HG03097 (cell line): Measurements from ENCODE around the gene HDAC4.

Experiments used
- ATAC-seq: cut with Tn5 transposase; IDR thresholded peaks from one replicate; pipeline ENCODE4 v1.9.1; 2021; ENCODE audit not compliant: unreplicated experiment, low FRiP score

The HDAC4 gene

DNA sequence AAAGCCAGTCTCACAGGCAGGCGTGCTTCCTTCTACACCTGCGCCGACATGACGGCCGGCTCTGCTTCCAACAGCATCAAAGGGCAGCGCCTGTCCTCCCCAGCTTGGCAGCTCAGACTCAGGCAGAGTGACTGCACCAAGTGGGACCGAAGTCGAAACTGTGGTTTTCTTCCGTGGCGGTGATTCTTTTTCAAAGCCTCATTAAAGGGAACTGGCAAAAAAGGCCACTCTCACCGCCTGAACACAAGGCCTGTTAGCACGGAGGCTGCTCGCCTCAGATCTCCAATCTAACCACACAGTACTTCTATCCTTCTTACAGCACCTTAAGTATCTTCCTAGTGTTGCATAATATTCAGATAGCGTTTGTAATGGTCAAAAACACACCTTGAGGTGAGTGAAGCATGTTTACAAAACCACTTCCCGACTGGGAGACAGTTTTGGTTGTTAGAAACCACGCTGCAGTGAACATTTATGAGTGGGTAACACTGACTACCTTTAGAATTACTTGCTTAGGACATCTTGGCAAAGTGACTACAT is 236.4 kb downstream of the HDAC4 start:
- no peak for ATAC-seq

DNA sequence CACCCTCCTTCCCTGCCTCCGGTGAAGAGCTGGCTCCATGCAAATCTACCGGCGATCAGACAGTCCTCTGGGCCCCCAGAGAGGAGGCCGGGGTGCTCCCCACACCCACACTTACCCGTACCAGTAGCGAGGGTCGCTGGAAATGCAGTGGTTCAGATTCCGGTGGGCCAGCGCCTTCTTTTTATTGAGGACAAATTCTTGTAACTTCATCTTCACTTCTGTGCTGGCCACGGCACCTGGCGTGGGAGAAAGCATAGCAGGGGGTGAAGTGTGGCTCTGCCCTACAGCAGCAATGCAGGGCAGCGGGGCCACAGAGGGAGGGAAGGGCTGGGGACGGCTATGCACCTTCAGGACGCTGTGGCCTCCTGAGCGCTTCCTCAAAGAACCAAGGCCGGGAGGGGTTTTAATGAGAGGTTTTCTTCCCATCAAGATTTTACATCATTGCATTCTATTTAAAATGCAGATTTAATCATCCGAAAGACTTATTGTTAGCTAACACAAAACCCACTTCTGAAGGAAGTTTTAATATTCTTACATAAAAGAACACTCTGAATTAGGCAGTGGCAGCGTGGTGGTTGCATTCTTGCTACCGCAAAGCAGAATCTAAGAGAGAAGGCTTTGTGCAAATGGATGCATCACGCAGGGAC is 237.0 kb downstream of the HDAC4 start:
- no peak for ATAC-seq

DNA sequence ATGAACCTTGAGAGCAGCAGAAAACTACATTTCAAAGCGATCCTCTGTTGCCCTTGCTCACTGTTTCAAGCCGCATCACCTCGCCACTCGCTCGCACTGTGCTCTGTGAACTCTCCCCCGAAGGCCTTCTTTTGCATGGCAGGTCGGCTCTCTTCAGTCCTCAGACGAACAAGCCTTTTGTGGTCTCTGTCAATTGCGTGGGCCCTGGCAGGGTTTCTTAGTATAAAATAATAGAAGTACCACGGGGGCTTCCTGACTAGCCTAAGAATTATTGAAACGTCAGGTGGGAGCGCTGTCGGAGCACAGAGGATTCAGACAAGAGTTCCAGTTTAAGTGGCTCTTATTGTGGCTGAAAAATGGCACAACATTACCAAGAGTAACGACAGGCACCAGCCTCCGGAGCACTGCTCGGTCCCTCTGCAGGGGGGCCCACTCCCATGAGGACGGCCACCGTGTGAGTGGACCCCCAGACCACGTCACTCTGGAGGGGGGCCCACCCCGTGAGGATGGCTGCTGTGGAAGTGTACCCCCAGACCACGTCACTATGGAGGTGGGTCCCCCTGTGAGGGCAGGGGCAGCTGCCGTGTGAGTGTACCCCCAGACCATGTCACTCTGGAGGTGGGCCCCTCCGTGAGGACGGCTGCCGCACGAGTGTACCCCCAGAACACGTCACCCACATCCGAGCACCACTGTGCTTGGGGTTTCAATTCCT is 237.7 kb downstream of the HDAC4 start:
- no peak for ATAC-seq

DNA sequence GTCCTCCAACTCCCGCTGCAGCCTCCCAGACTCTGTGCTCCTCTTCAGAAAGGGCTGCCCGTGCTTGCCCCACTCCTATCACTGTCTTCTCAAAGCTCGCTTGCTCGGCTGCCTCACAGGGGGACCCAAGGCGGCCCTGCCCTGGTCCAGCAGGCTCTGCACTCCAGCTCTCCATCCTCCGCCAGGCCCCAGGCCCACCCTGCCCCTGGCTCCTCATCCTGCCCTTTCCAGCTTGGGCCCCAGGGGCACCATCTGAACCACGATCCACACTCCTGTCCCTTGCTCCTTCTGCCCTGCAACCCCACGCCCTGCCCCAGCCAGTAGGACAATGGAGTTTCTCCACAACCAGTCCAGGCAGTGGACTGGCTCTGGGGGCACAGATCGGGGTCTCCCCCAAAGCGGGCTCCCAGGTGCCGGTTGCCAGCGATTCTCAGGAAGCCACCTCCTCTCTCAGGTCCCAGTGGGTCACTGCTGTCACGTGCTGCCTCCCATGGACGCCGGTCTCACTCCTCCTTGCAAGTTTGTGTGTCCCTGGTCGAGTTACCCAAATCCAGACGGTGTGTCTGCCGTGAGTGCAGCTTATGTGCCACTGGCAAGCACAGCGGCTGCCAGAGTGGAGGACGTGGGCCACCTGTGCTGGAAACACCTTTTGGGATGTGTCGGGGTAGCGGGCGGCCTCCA is 238.5 kb downstream of the HDAC4 start:
- no peak for ATAC-seq

DNA sequence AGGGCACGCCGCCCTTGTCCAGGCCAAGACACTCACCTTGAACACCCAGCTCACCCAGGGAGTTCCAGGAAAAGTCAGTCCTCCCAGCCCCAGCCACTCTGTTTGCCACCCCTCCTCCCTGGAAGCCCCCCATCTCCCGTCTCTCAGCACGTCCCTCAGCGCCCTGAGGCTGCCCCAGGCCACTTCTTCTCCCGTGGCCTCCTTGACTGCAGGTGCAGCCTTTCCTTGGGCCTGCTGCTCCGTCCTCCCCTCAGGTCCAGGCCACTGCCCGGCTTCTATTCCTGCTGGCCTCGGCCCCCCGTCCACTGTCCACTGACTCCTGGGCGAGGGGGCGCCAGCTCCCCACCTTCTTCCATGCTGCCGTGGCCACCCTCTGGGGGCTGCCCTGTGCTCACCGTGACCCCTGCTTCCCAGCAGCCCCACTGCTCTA is 239.1 kb downstream of the HDAC4 start:
- ATAC-seq = no peak

DNA sequence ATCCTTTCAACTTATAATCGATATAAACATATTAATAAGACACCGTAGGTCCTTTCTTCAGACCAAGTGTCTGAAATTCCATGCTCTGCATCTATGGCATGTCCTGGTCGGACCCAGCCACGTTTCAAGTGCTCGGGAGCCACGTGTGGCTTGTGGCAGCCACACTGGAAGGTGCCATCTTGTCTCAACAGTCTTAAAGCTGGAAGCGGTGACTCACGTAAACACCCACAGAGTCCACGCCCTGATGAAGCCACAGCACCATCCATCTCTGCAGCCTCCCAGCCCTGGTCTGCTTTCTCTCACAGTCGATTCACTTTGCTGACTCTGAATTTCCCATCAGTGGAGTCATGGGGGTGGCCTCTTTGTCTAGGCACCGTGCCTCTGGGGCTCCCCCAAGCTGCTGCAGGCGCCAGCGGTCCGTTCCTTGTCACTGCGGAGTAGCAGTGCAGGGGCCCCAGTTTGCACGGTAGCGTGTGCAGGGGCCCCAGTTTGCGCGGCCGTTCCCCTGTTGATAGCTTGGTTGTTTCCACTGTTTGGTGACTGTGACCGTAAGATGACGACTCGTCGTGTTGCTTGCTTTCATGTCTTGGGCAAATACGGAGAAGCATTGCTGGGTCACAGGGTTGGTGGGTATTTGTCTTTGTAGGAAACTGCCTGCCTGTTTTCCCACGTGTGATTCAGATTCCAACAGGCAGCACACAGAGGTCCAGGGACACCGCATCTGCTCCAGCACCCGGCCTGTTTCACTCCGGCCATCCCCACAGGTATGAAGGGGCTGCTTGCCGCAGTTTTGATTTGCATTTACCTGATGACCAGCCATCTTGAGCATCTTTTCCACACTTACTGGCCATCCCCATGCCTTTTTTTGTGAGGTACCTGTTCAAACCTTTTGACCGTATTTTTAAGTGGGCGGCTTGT is 240.3 kb downstream of the HDAC4 start:
- no peak for ATAC-seq

DNA sequence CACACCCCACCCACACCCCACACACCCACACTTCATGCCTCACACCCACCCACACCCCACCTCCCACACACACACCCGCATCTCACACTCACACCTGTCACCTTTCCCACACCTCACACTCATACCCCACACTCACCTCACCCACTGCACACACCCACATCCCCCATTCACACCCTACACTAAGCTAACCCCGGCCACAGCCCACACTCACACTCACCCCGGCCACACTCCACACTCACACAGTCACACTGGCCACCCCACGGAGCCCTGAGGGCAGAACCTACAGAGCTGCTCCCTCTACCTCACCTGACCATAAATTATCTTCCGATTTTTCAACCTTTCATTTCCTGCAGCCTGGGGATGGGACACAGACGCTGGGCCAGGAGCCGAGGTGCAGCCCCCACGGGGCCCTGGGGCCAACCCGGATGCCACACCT is 241.3 kb downstream of the HDAC4 start:
- no peak for ATAC-seq

DNA sequence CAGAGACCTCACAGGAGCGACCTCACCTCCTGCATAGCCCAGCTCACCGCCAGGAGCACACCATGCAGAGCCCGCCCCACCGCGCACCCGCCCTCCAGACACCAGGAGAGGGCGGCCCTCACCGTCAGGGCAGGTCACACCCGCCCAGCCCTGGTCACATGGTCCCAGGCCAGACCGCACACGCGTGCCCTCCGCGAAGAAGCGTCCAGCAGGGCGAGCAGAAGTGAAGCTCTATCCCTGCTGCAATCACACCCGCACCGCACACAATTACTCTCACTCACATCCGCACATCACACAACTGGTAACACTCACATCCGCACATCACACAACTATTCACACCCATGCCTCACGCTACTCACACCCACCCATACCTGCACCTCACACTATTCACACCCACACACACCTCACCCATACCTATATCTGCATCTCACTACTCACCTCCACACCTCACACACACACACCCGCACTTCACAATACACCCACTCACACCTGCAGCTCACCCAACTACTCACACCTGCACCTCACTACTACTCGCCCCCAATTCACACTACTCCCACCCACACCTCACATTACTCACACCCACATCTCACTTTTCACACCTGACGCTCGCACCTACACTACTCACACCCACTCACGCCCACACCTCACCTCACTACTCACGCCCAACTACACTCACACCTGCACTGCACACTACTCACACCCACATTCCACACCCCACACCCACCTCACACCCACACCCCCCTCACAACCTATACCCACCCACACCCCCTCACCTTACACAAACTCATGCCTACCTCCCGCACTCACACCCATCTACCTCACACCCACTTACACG is 242.0 kb downstream of the HDAC4 start:
- no peak for ATAC-seq

DNA sequence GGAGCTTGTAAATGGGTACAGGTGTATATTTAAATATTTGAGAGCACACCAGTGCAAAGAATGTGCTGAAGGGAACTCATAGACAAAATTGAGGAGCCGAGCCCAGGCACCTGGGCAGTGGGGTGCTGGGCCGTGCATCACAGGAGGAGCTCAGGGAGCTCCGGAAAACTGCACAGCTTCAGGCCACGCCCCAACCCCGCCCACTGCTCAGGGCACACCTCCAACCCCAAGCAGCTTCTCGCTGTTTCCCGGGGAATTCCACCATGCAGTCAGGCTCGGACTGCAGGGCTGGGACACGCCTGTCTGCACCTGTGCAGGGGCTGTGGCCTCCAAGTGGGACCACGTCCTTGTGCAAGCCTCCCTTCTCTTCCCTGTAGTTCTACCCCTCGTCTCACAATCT is 243.0 kb downstream of the HDAC4 start:
- ATAC-seq = no peak

DNA sequence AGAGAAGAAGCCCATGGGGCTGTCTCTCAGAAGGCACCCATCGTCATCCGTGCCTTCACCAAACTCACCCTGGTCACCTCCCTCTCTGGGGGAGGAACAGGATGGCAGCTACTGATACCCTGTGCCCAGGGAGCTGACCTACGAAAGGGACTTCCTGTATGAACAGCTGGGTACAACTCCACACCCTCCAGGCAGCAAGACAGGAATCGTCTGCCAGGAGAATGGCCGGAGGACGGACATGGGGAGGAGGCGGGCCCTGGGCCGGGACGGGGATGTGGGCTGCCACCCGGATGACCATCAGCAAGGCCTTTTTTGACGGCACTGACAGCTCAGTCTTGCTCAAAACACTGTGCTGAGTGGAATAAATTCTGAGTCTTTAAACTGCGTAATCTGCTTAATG is 243.6 kb downstream of the HDAC4 start:
- no peak for ATAC-seq

DNA sequence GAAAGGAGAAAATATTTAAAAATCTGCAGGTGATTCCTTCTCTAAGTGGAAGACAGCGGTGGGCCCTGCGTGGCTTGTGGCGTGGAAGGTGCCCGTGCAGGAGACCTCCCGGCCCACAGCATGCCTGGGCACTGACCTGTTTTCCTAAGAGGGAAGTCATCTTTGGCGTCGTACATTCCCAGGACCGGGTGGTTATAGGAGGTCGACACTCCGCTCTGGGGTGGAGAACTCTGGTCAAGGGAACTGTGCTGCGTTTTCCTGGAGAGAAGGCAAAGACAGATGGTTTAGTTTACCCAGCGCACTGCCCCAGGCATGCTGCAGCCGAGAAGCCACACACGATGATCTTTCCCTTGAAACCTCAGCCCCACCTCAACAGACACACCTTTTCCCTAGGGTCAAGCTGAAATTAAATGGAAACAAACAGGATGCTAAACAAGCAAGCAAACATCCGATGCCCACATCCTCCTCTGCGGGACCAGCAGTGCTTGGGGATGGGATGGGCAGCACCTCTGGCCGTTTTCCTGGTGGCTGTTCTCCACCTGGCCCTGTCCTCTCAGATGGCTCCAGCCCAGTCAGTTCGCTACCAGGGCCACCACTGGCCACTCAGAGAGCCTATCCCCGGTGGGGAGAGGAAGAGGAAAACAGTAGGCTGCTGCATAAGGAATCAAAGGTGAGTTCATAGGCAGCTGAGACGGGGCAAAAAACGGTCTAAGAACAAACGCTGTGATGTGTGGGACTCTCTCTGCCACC is 244.1 kb downstream of the HDAC4 start:
- no peak for ATAC-seq

DNA sequence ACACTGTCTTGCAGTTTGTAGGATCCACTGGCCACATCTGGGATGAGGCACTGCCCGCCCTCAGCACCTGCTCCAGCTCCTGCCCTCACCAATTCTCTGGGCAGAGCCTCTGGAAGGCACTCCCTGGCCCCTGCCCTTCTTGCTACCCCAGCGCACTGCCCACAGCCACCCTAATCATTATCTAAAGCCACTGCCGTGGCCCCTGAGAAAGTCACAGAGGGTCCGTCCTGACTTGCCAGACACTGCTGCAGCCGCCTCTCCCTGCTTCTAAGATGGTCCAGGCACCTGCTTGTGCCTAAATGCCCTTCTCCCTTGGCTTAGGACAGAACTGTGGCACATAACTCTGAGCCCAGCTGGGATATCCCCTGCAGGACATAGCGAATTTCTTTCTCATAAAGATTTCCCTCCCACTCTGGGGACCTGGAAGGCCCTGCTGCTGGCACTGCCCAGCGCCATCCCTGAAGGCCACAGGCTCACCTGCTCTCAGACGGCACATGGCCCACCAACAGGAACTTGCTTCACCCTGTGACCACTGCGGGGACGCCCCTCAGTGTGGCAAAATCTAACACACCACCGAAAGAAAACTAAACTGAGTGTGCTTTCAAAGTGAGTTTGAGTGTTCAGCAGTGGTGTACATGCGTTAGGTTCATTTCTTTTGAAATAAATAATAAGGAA is 244.9 kb downstream of the HDAC4 start:
- ATAC-seq = no peak

DNA sequence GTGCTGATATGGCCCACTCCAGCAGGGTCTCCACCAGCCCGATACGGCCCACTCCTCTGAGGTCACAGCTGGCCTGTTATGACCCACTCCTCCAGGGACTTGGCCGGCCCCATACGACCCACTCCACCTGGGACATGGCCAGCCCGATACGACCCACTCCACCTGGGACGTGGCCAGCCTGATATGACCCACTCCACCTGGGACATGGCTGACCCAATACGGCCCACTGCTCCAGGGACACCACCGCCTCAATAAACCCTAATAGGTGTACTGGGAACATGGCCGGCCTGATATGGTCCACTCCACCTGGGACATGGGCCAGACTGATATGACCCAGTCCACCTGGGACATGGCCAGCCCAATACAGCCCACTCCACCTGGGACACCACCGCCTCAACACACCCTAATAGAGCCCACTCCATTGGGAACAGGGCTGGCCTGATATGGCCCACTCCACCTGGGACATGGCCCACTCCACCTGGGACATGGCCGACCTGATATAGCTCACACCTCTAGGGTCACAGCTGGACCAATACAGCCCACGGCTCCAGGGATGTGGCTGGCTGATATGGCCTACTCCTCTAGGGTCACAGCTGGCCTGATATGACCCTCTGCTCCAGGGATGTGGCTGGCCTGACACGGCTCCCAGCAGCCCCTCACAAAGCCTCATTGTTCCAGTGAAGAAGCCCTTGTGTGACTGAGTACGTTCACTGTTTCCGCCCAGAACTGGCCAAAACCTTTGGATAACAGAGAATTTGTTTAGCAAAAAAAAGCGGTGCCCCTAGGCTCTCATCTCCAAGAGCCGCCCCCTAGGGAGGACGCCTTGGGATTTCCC is 245.6 kb downstream of the HDAC4 start:
- ATAC-seq = no peak

DNA sequence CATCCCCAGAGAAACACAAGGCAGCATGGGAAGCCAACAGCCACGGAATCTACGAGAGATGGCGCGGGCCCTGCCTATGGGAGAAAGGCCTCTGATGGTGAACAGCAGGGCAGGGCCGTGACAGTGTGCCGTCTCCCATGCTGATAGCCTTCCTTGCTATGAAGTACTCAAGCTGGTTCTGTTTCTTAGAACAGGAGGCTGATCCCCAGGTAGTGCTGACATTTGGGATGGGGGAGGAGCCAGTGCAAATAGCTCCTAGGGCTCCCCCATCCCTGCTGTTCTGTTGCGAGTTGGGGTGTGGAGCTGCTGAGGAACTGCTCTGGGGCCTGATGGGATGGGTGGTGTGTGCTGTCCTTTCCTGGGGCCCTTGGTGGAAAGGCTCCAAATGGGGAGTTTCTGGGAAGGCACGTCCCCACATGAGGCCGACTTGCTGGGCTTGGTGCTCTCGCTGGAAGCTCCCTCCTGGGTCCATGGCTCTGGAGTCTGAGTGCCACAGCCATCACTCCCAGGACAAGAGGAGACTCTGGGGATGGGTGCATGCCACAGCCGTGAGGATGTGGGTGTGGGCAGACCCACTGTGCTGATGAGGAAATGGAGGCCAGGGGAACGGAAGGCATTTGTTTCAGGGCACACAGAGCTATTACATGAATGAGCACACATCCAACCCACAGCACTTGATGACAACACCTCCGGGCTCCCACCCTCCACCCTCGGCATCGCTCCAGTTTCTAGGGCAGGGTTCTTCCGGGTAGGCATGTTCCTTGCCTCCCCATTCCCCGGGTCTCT is 246.8 kb downstream of the HDAC4 start:
- ATAC-seq = no peak

DNA sequence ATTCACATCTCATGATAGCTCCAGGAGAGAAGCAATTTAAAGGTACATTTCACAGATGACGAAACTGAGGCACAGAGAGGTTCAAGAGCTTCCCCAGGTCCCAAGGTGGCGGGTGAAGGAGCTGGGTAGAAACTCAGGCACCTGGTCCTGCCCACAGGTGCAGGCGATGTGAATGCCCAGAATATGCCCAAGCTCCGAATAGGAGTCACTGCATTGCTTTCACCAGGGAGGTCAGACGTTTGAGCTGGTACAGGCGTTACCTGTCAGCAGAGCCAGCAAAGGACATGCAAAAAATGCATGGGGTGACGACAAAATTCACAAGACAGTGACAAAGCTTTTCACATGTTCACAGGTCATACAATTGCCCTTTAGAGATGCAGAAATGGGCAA is 247.9 kb downstream of the HDAC4 start:
- ATAC-seq = no peak

DNA sequence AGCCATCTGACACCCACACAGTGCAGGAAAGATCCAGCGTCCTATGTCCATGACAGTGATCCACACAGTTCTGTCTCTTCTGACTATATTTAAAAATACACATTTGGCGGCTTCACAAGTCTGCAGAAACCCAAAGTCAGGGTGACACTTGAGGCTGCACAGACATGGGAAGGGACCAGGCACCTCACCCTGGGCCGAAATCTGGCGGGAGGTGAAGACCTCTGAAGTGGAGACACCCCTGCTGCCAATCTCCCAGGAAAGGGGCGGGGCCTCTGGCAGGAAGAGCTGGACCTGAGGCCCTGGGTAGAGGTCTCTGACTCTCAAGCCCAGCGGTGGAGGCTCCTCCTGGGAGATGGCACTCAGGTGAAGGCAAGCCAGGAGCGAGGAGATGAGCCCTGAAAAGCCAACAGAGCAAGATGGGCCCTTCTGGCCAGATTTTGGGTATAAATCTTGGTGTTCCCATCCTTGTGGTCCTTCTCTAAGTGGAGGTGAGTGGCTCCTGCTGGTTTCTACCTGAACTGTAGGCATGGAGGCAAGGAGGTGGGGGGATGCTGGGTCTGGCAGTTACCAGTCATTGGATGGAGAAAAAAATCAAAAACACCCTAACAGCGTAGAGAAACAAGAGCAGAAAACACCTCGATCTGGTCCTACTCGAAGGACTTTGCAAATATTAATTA is 248.4 kb downstream of the HDAC4 start:
- no peak for ATAC-seq
